Left ventricle myocardium inferior (tissue), 1 donor: Measurements from ENCODE around the gene ARHGAP31. TPM values are rescaled to one million over a fixed set of nuclear protein-coding genes. Genes with fewer than 3 reads are reported as not detected.

Source experiments
- DNase-seq: peaks from one replicate; pipeline ENCODE4 v3.0.0-alpha.2; 2020
- H3K27ac ChIP-seq: fragments of 200-600 bp; replicated peaks from 2 replicates; pipeline ENCODE4 v1.8.0; 2021
- H3K27me3 ChIP-seq: fragments of 200-600 bp; 2 replicates; pipeline ENCODE4 v1.8.0; 2021; ENCODE audit warnings: low read depth
- H3K36me3 ChIP-seq: fragments of 200-600 bp; 2 replicates; pipeline ENCODE4 v1.8.0; 2021
- H3K4me1 ChIP-seq: fragments of 200-600 bp; 2 replicates; pipeline ENCODE4 v1.8.0; 2021
- H3K4me3 ChIP-seq: fragments of 200-600 bp; 2 replicates; pipeline ENCODE4 v1.8.0; 2021; ENCODE audit warnings: mild to moderate bottlenecking, moderate library complexity
- H3K9me3 ChIP-seq: fragments of 200-600 bp; replicated peaks from 2 replicates; pipeline ENCODE4 v1.8.0; 2021
- intact Hi-C: fragments of 100-400 bp; cut with micrococcal nuclease; formaldehyde crosslinking; loops from one replicate; pipeline ENCODE4 v1.11.0; 2022
- total RNA-seq: library from RNA; stranded (reverse); fragmentation: NEBNext Ultra II Directional; extraction: Animal tissue kit (Norgen Biotek cat#: 25700); gene quantifications from one replicate; pipeline ENCODE4 v1.2.1, GENCODE V29; 2021
- TF ChIP-seq, protein P1 (sequence below): fragments of 200-600 bp; IDR thresholded peaks from 2 replicates; pipeline ENCODE4 v1.8.0; 2021; ENCODE audit warnings: antibody characterized with exemption, mild to moderate bottlenecking, borderline replicate concordance
- donor health status: DM: no; HTN: yes; CAD: no; lungs with severe emphysema.

ARHGAP31 gene
- total RNA-seq, 1 donor from 2014 or later = 38.0 TPM

DNA sequence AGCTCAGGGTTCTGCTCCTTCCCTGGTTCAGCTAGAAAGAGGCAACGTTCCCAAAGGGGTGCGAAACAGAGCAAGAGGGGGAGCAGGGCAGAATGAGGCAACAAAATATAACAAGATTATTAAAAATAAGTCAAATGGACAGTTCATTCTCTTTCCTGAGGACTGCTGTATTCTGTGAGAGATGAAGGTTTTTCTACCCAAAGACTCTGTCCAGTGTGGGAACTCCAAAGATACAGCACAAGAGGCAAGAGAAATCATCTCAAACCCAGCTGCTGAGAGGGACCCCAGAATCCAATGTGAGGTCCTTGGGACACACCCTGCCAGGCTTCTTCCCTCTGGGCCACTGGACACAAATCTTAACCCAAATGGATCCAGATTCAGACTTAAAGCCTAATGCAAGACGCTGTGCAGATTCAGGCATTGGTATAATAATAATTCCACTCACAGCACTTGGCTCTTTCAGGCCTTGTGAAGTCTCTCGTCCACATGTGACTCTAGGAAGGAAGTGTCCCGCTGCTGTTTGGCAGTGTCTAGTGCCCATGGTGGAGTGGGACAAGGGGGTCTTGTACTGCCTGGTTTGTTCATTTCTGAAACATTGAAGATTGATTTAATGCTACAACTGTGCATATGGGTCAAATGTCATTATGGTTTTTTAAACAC lies 14.5 kb upstream of the ARHGAP31 start:
- Histone ChIP-seq H3K4me1 (peaks cover 52% of the 10 kb centered on the region), H3K27ac (peak overlapping the region; percentile 93), H3K36me3 (no peaks in the 10 kb centered on the region), H3K4me3 (peak overlapping the region; percentile 38), H3K9me3 (peaks cover 11% of the 10 kb centered on the region), H3K27me3 (no peaks in the 10 kb centered on the region)
- intact Hi-C loops = no loop called here
- no peak for DNase-seq
- TF ChIP-seq, protein P1, sequence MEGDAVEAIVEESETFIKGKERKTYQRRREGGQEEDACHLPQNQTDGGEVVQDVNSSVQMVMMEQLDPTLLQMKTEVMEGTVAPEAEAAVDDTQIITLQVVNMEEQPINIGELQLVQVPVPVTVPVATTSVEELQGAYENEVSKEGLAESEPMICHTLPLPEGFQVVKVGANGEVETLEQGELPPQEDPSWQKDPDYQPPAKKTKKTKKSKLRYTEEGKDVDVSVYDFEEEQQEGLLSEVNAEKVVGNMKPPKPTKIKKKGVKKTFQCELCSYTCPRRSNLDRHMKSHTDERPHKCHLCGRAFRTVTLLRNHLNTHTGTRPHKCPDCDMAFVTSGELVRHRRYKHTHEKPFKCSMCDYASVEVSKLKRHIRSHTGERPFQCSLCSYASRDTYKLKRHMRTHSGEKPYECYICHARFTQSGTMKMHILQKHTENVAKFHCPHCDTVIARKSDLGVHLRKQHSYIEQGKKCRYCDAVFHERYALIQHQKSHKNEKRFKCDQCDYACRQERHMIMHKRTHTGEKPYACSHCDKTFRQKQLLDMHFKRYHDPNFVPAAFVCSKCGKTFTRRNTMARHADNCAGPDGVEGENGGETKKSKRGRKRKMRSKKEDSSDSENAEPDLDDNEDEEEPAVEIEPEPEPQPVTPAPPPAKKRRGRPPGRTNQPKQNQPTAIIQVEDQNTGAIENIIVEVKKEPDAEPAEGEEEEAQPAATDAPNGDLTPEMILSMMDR = no peak

DNA sequence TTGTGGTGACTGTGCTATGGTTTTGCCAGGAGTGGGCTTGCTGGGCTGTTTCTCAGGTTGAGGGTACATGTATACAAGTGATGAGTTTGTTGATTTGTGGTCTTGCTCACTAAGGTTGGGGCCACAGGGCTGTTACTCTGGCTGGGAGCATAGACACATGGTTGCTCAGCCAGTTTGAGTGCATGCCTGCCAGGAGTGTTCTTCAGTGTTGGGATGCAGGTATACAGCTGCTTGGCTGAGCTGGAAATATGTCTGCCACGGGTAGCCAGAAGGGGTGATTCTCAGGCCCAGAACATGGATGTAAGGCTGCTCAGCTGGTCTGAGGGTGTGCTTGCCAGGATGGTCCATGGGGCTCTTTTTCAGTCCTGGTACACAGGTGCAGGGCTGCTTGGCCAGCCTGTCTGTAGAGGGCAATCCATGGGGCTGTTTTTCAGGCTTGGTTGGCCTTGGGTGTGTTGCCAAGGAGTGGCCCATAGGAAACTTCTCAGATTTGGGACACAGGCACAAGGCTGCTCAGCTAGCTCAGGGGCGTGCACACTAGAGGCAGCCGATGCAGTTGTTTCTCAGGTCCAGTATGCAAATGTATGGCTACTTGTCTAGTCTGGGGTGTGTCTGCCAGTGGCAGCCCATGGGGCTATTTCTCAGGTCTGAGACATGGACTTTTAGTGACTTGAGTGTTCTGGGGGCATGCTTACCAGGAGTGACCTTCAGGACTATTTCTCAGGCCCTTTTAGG lies 5.3 kb upstream of the ARHGAP31 start:
- no peaks in the 10 kb centered on the region for H3K27me3 ChIP-seq
- no peak for DNase-seq
- H3K4me3 ChIP-seq = no peak overlapping the region
- H3K27ac ChIP-seq = no peak overlapping the region
- intact Hi-C loops = no loop called here
- TF ChIP-seq, protein P1 = no peak
- peaks cover 25% of the 10 kb centered on the region for H3K4me1 ChIP-seq
- no peaks in the 10 kb centered on the region for H3K36me3 ChIP-seq
- H3K9me3 ChIP-seq = peaks cover 24% of the 10 kb centered on the region

DNA sequence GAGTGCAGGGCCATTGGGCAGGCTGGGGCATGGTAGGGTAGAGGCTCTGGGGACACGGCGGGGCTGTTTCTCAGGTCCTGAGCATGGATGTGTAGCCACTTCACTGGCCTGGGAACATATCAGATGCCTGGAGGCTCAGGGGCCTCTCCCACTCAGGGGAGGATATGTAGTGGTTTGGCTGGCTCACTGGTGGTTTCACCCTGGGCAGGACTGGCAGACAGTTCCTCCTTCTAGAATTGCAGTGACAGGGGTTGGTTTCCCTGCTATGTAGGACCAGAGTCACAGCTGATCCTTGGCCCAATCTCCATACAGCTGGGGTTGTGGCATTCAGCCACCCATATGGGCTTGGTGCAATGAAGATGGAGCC lies 4.8 kb upstream of the ARHGAP31 start:
- peaks cover 27% of the 10 kb centered on the region for H3K4me1 ChIP-seq
- intact Hi-C loops = no loop called here
- H3K27me3 ChIP-seq = no peaks in the 10 kb centered on the region
- H3K36me3 ChIP-seq = no peaks in the 10 kb centered on the region
- no peak for DNase-seq
- H3K9me3 ChIP-seq = peaks cover 24% of the 10 kb centered on the region
- H3K4me3 ChIP-seq = no peak overlapping the region
- no peak overlapping the region for H3K27ac ChIP-seq
- TF ChIP-seq, protein P1 = no peak

DNA sequence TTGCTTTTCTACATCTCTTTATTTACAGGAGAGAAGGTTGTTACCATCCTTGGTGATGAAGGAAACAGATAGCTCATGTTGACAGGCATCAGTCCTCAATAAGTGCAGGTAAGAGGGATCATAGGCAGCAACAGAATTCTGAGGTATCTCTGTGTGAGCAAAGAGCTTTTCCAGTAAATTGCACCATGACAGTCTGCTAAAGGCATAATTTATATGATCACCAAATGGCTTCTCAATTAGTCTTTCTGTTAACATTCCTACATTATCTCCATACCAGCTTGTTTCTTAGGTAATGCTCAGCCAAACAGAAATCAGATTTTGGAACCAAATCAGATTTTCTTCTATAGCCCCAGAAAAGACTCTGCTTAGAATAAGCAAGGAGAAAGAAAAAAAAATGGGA lies 3.6 kb upstream of the ARHGAP31 start:
- Histone ChIP-seq H3K36me3 (no peaks in the 10 kb centered on the region), H3K27ac (no peak overlapping the region), H3K4me3 (no peak overlapping the region), H3K4me1 (peaks cover 38% of the 10 kb centered on the region), H3K9me3 (peaks cover 24% of the 10 kb centered on the region), H3K27me3 (no peaks in the 10 kb centered on the region)
- DNase-seq = no peak
- intact Hi-C loops = loop anchor here (10.0 kb wide), 1 partner anchor 64 kb away; no protein-coding TSS in a partner anchor
- TF ChIP-seq, protein P1 = no peak

DNA sequence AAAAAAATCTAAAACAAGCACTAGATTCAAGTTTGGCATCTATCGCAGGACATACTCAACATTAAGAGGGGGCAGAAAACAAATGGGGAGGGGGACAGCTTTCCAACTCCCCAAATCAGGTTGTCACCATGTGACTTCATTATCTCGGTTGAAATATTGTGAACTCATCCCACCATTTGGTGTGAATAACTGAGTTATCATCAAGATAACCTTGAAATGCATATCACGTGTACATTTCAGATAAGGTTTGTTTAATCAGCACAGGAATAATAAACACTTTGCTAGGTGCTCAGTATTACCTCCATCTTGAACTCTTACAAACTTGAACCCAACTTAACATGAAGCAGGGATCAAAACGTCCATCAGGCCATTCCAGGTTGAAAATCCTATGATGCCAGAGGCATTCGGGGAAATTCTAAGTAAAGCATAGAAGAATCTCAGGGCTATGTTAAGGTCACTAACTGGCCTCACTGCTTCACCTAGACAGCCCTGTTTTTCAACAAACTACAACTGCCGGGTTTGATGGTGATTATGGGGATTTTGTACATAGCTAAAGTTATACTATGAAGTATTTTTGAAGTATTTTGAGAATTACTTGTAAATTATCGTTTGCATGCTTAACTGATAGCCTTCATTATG lies 3.0 kb upstream of the ARHGAP31 start:
- Histone ChIP-seq H3K9me3 (peaks cover 23% of the 10 kb centered on the region), H3K27me3 (no peaks in the 10 kb centered on the region), H3K4me3 (no peak overlapping the region), H3K36me3 (no peaks in the 10 kb centered on the region), H3K27ac (no peak overlapping the region), H3K4me1 (peaks cover 44% of the 10 kb centered on the region)
- DNase-seq = no peak
- TF ChIP-seq, protein P1 = no peak
- intact Hi-C loops = loop anchor here (10.0 kb wide), 1 partner anchor 64 kb away; no protein-coding TSS in a partner anchor
